WTC11 (cell line): ENCODE results near the gene DAPK1.

Source experiments
- SMAD3 ChIP-seq: sonication (generic); formaldehyde crosslinking; IDR thresholded peaks from 2 replicates; pipeline ENCODE4 v1.8.0; 2022; ENCODE audit warnings: missing genetic modification reagents, mild to moderate bottlenecking, borderline replicate concordance
- ZNF317 ChIP-seq: sonication (generic); formaldehyde crosslinking; IDR thresholded peaks from 2 replicates; pipeline ENCODE4 v1.8.1; 2023; ENCODE audit warnings: low read depth, mild to moderate bottlenecking, moderate library complexity, missing genetic modification reagents, borderline replicate concordance
- TF ChIP-seq, protein P1 (sequence below): fragments of 200-600 bp; IDR thresholded peaks from 2 replicates; pipeline ENCODE4 v1.8.0; 2022; ENCODE audit warnings: antibody characterized with exemption
- TF ChIP-seq, protein P2 (sequence below): sonication (generic); formaldehyde crosslinking; IDR thresholded peaks from 2 replicates; pipeline ENCODE4 v1.8.0; 2023; ENCODE audit warnings: missing genetic modification reagents
- TF ChIP-seq, protein P3 (sequence below): sonication (generic); formaldehyde crosslinking; IDR thresholded peaks from 2 replicates; pipeline ENCODE4 v1.8.1; 2022; ENCODE audit warnings: missing genetic modification reagents, borderline replicate concordance

DNA sequence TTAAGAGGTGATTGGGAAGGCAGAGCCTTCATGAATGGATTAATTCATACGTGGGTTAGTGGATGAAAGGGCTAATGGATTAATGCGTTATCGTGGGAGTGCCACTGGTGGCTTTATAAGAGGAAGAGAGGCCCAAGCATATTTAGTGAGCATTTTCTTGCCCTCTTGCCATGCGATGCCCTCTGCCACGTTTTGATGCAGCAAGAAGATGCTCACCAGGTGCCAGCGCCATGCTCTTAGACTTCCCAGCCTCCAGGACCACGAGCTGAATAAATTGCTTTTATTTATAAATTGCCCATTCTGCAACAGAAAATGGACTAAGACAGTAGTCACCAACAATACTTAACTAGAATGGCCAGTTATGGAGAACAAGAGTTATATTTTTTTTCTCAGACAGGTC lies 24.2 kb downstream of the DAPK1 start:
- TF ChIP-seq, protein P1, sequence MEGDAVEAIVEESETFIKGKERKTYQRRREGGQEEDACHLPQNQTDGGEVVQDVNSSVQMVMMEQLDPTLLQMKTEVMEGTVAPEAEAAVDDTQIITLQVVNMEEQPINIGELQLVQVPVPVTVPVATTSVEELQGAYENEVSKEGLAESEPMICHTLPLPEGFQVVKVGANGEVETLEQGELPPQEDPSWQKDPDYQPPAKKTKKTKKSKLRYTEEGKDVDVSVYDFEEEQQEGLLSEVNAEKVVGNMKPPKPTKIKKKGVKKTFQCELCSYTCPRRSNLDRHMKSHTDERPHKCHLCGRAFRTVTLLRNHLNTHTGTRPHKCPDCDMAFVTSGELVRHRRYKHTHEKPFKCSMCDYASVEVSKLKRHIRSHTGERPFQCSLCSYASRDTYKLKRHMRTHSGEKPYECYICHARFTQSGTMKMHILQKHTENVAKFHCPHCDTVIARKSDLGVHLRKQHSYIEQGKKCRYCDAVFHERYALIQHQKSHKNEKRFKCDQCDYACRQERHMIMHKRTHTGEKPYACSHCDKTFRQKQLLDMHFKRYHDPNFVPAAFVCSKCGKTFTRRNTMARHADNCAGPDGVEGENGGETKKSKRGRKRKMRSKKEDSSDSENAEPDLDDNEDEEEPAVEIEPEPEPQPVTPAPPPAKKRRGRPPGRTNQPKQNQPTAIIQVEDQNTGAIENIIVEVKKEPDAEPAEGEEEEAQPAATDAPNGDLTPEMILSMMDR = no peak
- TF ChIP-seq, protein P2, sequence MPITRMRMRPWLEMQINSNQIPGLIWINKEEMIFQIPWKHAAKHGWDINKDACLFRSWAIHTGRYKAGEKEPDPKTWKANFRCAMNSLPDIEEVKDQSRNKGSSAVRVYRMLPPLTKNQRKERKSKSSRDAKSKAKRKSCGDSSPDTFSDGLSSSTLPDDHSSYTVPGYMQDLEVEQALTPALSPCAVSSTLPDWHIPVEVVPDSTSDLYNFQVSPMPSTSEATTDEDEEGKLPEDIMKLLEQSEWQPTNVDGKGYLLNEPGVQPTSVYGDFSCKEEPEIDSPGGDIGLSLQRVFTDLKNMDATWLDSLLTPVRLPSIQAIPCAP = no peak
- TF ChIP-seq, protein P3, sequence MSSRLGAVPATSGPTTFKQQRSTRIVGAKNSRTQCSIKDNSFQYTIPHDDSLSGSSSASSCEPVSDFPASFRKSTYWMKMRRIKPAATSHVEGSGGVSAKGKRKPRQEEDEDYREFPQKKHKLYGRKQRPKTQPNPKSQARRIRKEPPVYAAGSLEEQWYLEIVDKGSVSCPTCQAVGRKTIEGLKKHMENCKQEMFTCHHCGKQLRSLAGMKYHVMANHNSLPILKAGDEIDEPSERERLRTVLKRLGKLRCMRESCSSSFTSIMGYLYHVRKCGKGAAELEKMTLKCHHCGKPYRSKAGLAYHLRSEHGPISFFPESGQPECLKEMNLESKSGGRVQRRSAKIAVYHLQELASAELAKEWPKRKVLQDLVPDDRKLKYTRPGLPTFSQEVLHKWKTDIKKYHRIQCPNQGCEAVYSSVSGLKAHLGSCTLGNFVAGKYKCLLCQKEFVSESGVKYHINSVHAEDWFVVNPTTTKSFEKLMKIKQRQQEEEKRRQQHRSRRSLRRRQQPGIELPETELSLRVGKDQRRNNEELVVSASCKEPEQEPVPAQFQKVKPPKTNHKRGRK (CRISPR knock-in tag) = no peak
- no peak for TF ChIP-seq SMAD3 (CRISPR knock-in tag)
- TF ChIP-seq ZNF317 (CRISPR knock-in tag) = no peak
